IPS-18a (cell line): Measurements from ENCODE around the gene MYO18A.

ENCODE experiments used
- H3K27ac ChIP-seq: one replicate; pipeline ENCODE4 v1.5.1; 2013; ENCODE audit warnings: low read length
- H3K27me3 ChIP-seq: one replicate; pipeline ENCODE4 v1.6.1; 2013; ENCODE audit warnings: mild to moderate bottlenecking, low read length; ENCODE audit not compliant: control insufficient read depth, insufficient read depth
- H3K36me3 ChIP-seq: one replicate; pipeline ENCODE4 v1.6.1; 2013; ENCODE audit warnings: low read depth, low read length; ENCODE audit not compliant: control insufficient read depth
- H3K4me1 ChIP-seq: one replicate; pipeline ENCODE4 v1.6.1; 2013; ENCODE audit warnings: low read depth, low read length; ENCODE audit not compliant: control insufficient read depth
- H3K4me3 ChIP-seq: one replicate; pipeline ENCODE4 v1.5.1; 2013; ENCODE audit warnings: low read length
- H3K9ac ChIP-seq: one replicate; pipeline ENCODE4 v1.6.1; 2013; ENCODE audit warnings: mild to moderate bottlenecking, low read length, moderate library complexity
- H3K9me3 ChIP-seq: one replicate; pipeline ENCODE4 v1.6.1; 2013; ENCODE audit warnings: low read depth, low read length; ENCODE audit not compliant: control insufficient read depth

Gene MYO18A

DNA sequence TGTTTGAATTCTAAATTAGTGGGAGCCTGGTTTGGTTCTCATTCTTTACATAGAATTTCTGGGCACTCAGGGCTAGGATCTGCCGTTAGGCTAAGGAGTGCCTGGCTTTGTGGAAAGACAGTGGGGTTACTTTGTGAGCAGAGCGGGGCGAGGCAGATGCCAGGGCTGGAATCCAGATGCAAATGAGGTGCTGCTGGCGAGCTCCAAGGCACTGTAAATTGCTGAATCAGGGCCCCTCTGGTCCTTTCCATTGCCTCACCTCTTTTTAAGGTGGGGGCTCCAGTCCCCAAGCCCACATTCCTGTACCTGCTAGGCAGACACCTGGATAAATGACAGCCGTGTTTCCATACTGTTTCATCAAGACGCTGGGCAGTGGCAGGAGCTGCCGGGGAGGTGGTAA, 103.5 kb downstream of the MYO18A start:
- Histone ChIP-seq H3K9ac (no peak overlapping the region), H3K4me3 (no peak overlapping the region), H3K4me1 (peaks cover 16% of the 10 kb centered on the region), H3K27me3 (no peaks in the 10 kb centered on the region), H3K27ac (no peak overlapping the region), H3K9me3 (no peaks in the 10 kb centered on the region), H3K36me3 (no peaks in the 10 kb centered on the region)

DNA sequence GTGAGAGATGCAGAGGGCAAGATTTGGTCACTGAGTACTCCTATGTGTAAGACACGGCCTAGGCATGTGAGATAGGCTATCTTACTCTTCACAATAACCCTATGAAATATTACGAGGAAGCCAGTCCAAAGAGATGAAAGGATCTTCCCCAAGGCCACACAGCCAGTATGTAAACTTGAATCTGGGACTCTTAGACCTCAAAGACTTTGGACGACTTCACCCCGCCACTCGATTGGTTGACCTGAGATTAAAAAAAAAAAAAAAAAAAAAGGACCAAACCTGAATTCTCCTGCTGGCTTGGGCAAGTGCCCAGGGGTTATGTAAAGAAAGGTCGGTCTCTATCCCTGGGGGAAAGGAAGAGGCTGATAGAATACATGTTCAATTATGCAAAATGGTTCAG, 104.1 kb downstream of the MYO18A start:
- Histone ChIP-seq H3K9ac (no peak overlapping the region), H3K4me3 (no peak overlapping the region), H3K9me3 (no peaks in the 10 kb centered on the region), H3K27me3 (no peaks in the 10 kb centered on the region), H3K4me1 (peaks cover 16% of the 10 kb centered on the region), H3K36me3 (no peaks in the 10 kb centered on the region), H3K27ac (no peak overlapping the region)

DNA sequence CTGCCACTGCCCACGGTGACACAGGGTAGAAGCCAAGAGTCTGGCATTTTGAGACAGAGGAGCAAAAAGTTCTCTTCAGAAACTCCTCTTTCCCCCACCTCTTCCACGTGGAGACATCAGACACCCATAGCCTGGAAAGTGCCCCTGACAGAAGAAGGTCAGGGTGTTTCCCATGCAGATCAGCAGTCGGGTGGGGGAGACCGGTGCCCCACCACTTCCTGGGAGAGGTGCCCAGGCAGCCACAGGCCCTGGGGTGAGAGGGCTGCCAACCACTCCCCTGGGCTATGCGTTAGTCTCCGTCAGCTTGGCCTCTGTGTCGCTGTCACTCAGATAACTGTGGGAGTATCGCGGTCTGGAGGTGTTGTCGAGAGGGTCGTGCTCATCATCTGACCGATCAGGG, 105.7 kb downstream of the MYO18A start:
- Histone ChIP-seq H3K4me1 (peaks cover 26% of the 10 kb centered on the region), H3K27ac (no peak overlapping the region), H3K9me3 (no peaks in the 10 kb centered on the region), H3K27me3 (no peaks in the 10 kb centered on the region), H3K9ac (no peak overlapping the region), H3K4me3 (no peak overlapping the region), H3K36me3 (no peaks in the 10 kb centered on the region)

DNA sequence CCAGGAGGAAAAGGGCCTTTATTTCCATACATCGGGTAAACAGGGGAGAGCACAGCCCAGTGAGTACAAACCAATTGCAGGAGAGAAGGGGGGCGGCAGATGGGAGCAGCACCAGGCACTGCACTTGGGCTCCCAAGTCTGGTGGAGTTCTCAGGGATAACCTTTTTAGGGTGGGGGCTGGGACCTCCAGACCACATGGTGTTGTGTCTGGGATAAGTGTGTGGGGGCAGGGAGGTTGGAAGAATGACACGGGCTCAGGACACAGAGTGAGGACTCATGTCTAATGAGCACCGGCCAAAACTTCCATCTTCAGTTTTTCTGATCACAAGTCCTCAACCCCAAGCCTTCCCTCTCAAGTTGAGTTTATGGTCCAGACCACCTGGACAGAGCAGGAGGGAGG, 106.7 kb downstream of the MYO18A start:
- no peaks in the 10 kb centered on the region for H3K9me3 ChIP-seq
- no peak overlapping the region for H3K4me3 ChIP-seq
- no peak overlapping the region for H3K27ac ChIP-seq
- H3K9ac ChIP-seq = no peak overlapping the region
- H3K4me1 ChIP-seq = peaks cover 26% of the 10 kb centered on the region
- H3K27me3 ChIP-seq = no peaks in the 10 kb centered on the region
- H3K36me3 ChIP-seq = no peaks in the 10 kb centered on the region

DNA sequence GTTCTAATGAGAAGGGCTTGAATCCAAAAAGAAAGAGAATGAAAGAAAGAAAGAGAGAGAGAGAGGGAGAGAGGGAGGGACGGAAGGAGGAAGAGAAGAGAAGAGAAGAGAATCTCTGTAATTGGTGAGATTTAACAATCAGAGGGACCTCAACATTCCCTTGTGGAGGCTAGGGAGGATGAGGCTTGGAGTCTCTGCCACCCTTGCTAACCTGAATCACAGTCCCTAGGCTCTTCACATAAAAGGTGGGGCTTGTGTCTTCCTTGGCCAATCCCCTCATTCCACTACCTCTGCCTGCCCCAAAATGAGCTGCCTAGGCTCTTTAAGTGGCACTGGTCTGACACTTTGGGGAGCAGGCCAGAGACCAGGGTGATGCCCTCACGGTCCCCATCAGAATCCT, 107.2 kb downstream of the MYO18A start:
- no peak overlapping the region for H3K27ac ChIP-seq
- H3K4me3 ChIP-seq = no peak overlapping the region
- no peaks in the 10 kb centered on the region for H3K36me3 ChIP-seq
- no peaks in the 10 kb centered on the region for H3K9me3 ChIP-seq
- H3K27me3 ChIP-seq = no peaks in the 10 kb centered on the region
- H3K9ac ChIP-seq = no peak overlapping the region
- H3K4me1 ChIP-seq = peaks cover 26% of the 10 kb centered on the region

DNA sequence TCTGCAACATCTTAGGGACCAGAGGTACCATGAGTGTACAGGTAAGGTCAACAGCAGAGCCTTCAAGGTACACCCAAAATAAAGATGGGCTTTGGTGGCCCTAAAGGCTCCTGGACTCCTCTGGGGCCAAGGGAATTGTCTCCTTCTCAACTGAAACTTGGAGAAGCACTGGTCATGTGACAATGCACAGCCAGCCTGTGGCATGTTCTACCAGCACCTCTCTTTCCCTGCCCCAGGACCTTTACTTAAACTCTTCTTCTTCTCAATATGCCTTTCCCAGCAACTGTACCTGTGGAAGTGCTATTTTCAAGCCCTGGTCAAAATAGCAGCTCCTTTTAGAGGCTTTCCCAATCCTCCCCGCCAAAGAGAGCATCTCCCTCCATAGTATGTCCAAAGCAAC, 108.9 kb downstream of the MYO18A start:
- H3K36me3 ChIP-seq = no peaks in the 10 kb centered on the region
- H3K27me3 ChIP-seq = no peaks in the 10 kb centered on the region
- H3K4me1 ChIP-seq = peaks cover 16% of the 10 kb centered on the region
- no peaks in the 10 kb centered on the region for H3K9me3 ChIP-seq
- H3K9ac ChIP-seq = no peak overlapping the region
- no peak overlapping the region for H3K27ac ChIP-seq
- no peak overlapping the region for H3K4me3 ChIP-seq

DNA sequence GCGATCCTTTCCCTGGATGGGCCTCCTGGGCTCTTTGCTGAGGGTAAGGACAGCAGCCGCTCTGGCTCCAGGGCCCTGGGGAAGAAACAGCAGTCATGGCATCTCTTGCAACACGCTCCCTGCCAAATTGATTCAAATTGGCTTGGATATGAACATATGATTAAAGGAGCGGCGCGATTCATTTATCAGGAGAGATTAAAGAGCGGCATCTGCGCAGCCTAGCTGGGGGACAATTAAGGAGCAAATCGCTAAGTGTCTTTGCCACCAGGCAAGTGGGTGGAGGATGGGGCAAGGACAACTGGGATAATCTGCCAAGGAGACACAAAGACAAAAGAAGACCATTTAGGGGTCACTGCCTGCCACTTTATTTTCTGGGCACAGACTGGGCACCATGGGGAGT, 109.4 kb downstream of the MYO18A start:
- H3K27me3 ChIP-seq = no peaks in the 10 kb centered on the region
- H3K4me1 ChIP-seq = peaks cover 15% of the 10 kb centered on the region
- H3K9me3 ChIP-seq = no peaks in the 10 kb centered on the region
- H3K4me3 ChIP-seq = no peak overlapping the region
- no peaks in the 10 kb centered on the region for H3K36me3 ChIP-seq
- H3K27ac ChIP-seq = no peak overlapping the region
- H3K9ac ChIP-seq = no peak overlapping the region

DNA sequence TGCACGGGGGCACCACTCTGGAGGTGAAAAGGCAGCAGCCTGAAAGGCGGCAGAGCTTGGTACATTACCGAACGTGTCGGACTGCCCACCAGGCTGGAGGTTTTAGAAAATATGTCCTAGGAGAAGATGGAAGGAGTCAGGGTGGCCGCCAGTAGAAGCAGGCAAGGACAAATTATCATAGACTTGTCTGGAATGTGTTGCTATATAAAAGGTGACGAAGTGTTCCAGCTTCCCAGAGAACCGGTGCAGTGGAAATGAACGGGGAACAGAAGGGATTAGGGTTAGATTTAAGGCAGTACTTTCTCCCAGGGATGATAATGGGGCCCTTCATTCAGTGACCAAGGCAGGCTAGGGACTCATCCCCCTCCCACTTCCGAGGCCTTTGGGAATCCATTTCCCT, 109.9 kb downstream of the MYO18A start:
- H3K4me1 ChIP-seq = peaks cover 15% of the 10 kb centered on the region
- no peak overlapping the region for H3K27ac ChIP-seq
- no peak overlapping the region for H3K4me3 ChIP-seq
- no peaks in the 10 kb centered on the region for H3K36me3 ChIP-seq
- H3K9ac ChIP-seq = no peak overlapping the region
- no peaks in the 10 kb centered on the region for H3K27me3 ChIP-seq
- H3K9me3 ChIP-seq = no peaks in the 10 kb centered on the region

DNA sequence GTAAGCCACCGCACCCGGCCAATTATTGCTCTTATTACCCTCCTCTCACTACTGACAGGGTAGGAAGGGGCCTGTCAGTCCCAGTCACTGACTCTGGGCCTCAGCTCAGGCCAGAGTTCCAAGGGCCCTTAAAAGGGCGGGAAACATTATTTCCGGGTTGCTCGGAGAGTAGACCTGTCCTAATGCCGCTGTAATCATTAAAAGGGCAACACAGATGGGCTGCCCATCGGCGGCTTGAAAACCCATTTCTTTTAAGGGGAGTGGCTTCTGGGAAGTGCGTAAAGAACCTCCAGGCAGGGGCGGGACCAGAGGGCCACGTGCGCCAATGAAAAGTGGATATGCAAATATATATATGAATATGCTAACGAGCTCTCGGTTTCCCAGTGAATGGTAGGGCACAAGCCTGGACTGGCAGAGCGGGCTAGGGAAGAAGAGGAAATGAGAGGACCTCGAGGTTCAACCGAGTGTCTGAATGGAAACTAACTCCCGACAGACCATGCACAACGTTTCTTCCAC, 110.6 kb downstream of the MYO18A start:
- no peak overlapping the region for H3K9ac ChIP-seq
- peaks cover 15% of the 10 kb centered on the region for H3K4me1 ChIP-seq
- no peak overlapping the region for H3K27ac ChIP-seq
- H3K4me3 ChIP-seq = no peak overlapping the region
- H3K9me3 ChIP-seq = no peaks in the 10 kb centered on the region
- H3K36me3 ChIP-seq = no peaks in the 10 kb centered on the region
- H3K27me3 ChIP-seq = no peaks in the 10 kb centered on the region

DNA sequence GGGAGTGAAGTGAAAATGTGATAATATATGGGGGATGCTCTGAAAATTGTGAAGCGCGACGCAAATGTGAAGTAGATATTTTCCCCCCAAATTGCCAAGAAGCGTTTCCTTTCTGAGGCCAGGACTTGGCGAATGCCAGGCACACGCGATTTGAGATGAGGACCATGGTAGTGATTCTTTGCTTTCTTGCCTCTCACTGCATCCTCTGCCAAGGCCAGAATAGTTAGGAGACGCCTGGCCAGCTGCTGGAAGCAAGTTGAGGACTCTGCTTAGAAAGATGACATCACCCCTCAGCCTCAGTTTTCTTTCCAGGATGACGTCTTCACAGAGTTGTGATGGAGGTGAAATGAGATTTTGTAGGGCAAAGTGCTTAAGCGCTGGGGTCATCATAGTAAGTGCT, 111.4 kb downstream of the MYO18A start:
- H3K9me3 ChIP-seq = no peaks in the 10 kb centered on the region
- no peak overlapping the region for H3K9ac ChIP-seq
- no peaks in the 10 kb centered on the region for H3K36me3 ChIP-seq
- peaks cover 15% of the 10 kb centered on the region for H3K4me1 ChIP-seq
- H3K27me3 ChIP-seq = no peaks in the 10 kb centered on the region
- no peak overlapping the region for H3K4me3 ChIP-seq
- no peak overlapping the region for H3K27ac ChIP-seq

DNA sequence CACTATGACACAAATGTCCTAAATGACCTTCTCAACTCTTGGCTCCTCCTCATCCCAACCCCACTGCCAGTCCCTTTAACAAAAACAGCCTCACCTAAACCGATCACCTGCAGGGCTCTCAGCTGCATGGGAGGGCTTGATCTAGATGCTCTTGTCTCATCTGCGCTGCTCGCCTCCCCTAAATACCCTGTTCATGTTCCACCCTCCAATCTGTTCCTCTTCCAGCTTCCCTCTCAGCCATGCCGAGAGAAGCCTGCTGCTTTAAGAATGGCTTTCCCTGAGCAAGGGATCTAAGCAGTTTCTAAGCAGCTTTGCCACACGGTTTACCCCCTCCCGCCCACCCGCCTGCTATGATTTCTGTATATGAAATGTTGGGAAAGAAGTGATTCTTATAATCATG, 113.6 kb downstream of the MYO18A start:
- Histone ChIP-seq H3K9me3 (no peaks in the 10 kb centered on the region), H3K9ac (no peak overlapping the region), H3K27me3 (no peaks in the 10 kb centered on the region), H3K36me3 (no peaks in the 10 kb centered on the region), H3K4me1 (peaks cover 27% of the 10 kb centered on the region), H3K27ac (no peak overlapping the region), H3K4me3 (no peak overlapping the region)

DNA sequence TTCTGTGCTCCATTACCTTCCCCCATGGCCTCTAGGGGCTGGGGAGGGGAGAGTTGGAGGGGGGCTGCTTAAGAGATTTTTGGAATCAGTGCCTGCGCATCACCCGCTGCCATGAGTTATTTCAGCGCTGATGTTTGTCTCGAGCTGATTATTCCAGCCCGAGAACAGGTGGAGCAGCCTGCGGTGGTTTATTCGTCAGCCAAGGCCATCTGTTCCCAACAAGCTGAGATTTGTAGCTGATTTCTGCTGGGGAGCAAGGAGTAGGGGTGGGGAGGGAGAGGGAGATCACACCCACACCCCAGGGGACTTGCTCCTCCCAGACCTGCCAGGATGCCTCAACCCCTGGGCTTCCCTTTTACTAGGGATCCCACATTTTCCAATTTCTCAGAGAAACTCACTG, 114.2 kb downstream of the MYO18A start:
- H3K4me1 ChIP-seq = peaks cover 32% of the 10 kb centered on the region
- H3K9ac ChIP-seq = no peak overlapping the region
- no peaks in the 10 kb centered on the region for H3K9me3 ChIP-seq
- no peak overlapping the region for H3K27ac ChIP-seq
- H3K4me3 ChIP-seq = no peak overlapping the region
- H3K36me3 ChIP-seq = no peaks in the 10 kb centered on the region
- no peaks in the 10 kb centered on the region for H3K27me3 ChIP-seq
